Right cardiac atrium (tissue), 5 donors: Measurements from ENCODE around the gene GFI1B. TPM values are rescaled to one million over a fixed set of nuclear protein-coding genes. Genes with fewer than 3 reads are reported as not detected.
"Not testable (repeated sequence)": the region's sequence is repeated elsewhere in the genome, so short reads cannot be mapped to it uniquely, and the experiment has no call there.

Experiments
- ATAC-seq, 2 donors: fragments of 200-7000 bp; cut with Tn5 transposase; one replicate each; pipeline versions ENCODE4 v1.8.0 to v1.9.1; 2020; ENCODE audit warnings: moderate library complexity in 2 of 2, mild to moderate bottlenecking in 1 of 2
- DNase-seq, 3 donors: peaks; one replicate each; pipeline ENCODE4 v3.0.0-alpha.2; 2020
- H3K27ac ChIP-seq: one replicate; pipeline ENCODE4 v1.5.1; 2013; ENCODE audit warnings: mild to moderate bottlenecking, low read length, control low read depth, moderate library complexity
- H3K27me3 ChIP-seq: one replicate; pipeline ENCODE4 v1.6.1; 2013; ENCODE audit not compliant: control insufficient read depth, insufficient read depth
- H3K4me1 ChIP-seq: one replicate; pipeline ENCODE4 v1.6.1; 2013; ENCODE audit warnings: low read length; ENCODE audit not compliant: control insufficient read depth, insufficient read depth
- H3K4me3 ChIP-seq: one replicate; pipeline ENCODE4 v1.5.1; 2013; ENCODE audit warnings: low read length, control low read depth
- H3K9me3 ChIP-seq: one replicate; pipeline ENCODE4 v1.6.1; 2013; ENCODE audit warnings: low read length; ENCODE audit not compliant: control insufficient read depth
- WGBS: extraction: QIAGEN DNeasy Blood & Tissue Kit; methylation state at CpG from one replicate; pipeline ENCODE4 v1.1.7; 2013; 5-methylcytosine and 5-hydroxymethylcytosine counted together
- intact Hi-C, 4 donors: fragments of 100-400 bp; cut with DNase I; formaldehyde crosslinking; loops; one replicate each; pipeline versions ENCODE4 v1.11.0 to v1.14.0; 2022 to 2023
- polyA plus RNA-seq: library from polyadenylated mRNA; stranded (reverse); fragments of 200-250 nt; gene quantifications from one replicate; pipeline ENCODE4 v1.2.3, GENCODE V29; 2013
- total RNA-seq, 4 donors: library from RNA; stranded (reverse); fragmentation: NEBNext Ultra II Directional; extraction: Animal tissue kit (Norgen Biotek cat#: 25700); gene quantifications; one replicate each; pipeline ENCODE4 v1.2.1, GENCODE V29; 2021
- donor health status: healthy with polysubstance abuse.
- donor health status: DM: no; HTN: yes; CAD: no.
- donor health status: DM: no; HTN: no; CAD: no.
- donor health status: DM: no; HTN: yes; CAD: no; lungs with severe emphysema.
- donor health status: DM: yes; HTN: yes; CAD: no.

The GFI1B gene
- total and polyA plus RNA-seq, 5 donors = 0.16 to 0.56 (median 0.34) TPM

DNA sequence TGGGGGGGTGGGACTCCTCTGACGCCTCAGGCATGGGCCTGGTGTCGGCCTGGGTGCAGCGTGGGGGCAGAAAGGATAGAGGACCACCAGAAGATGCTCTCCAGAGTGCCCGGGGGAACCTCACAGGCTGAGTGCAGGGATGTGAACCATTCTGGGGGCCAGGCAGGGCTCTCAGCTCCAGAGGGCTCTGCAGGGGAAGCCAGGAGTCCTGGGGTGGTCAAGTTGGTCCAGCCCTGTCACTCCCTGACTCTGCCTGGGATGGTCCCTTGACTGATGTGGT lies 6.5 kb downstream of the GFI1B start:
- Histone ChIP-seq H3K27ac (no peak overlapping the region), H3K4me3 (no peak overlapping the region), H3K27me3 (no peaks in the 10 kb centered on the region), H3K9me3 (no peaks in the 10 kb centered on the region), H3K4me1 (peaks cover 2% of the 10 kb centered on the region)
- 30% methylated on average over 4 of the region's 4 CpGs for WGBS
- ATAC-seq = no peak
- intact Hi-C loops = no loop called here
- DNase-seq = no peak

DNA sequence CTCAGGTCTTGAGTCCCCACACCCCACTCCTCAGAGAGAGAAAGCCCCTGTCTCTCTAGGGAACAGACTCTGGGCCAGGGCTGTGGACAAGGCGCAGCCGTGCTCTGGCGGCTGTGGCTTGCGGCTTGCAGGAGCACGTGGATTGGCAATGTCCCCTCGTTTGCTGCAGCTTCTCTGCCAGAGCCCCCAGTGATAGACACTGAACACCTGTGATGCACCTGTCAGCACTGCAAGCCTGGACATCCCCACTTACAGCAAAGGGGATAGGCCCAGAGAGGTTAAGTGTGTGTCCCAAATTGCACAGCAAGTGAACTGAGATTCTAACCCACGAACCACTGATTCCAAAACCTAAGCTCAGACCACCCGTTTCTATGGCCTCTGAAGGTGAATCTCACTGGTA lies 7.0 kb downstream of the GFI1B start:
- Histone ChIP-seq H3K4me3 (no peak overlapping the region), H3K9me3 (no peaks in the 10 kb centered on the region), H3K4me1 (peaks cover 2% of the 10 kb centered on the region), H3K27me3 (no peaks in the 10 kb centered on the region), H3K27ac (no peak overlapping the region)
- 73% methylated on average over 8 of the region's 8 CpGs for WGBS
- DNase-seq (no peak), ATAC-seq (no peak)
- intact Hi-C loops = no loop called here

DNA sequence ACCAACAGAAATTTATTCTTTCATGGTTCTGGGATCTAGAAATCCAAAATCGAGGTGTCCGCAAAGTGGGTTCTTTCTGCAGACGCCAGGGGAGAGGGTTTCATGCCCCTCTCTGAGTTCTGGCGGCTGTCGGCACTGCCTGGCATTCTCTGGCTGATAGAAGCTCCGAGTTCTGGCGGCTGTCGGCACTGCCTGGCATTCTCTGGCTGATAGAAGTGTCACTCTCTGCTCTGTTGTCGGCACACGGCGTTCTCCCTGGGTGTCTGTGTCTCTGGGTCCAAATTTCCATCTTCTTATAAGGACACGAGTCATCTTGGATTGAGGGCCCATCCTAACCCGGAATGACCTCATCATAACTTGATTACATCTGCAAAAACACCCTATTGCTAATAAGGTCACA lies 7.6 kb downstream of the GFI1B start:
- intact Hi-C loops = no loop called here

DNA sequence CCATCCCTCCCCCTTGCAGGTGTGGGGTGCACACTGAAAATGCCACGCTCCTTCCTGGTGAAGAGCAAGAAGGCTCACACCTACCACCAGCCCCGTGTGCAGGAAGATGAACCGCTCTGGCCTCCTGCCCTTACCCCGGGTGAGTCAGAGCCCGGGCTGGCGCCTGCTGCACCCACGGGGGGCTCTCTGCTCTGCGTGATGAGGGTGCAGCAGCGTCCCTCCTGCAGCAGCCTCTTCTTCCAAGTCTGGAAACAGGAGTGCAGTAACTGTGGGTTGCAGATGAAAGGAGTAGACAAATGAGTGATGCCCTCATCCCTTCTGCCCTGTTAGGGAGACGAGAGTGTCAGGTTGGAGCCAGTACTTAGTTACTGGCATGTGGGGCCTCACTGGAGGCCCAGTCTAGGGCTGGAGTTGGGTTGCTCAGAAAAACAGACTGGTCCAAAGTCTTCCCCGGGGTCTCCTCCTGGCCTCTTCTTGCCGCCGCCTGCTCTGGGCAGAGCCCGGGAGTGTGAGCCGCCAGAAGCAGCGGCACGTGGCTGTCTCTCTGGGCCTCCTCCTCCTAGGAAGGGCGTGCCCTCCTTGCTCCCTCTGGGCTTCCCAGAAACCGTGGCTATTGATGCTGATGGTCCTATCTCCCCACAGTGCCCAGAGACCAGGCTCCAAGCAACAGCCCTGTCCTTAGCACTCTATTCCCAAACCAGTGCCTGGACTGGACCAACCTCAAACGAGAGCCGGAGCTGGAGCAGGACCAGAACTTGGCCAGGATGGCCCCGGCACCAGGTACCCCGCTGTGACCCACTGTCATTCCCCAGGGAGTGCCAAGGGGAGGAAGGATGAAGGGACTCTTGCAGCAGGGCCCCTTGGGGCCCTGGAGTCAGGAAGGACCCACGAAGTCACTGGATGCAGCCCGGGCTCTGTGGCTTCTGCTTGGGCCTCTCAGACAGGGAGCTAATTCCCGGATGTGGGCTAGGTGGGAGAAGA lies 8.4 kb downstream of the GFI1B start:
- no peak for DNase-seq
- no peak overlapping the region for H3K4me3 ChIP-seq
- H3K9me3 ChIP-seq = no peaks in the 10 kb centered on the region
- no peaks in the 10 kb centered on the region for H3K27me3 ChIP-seq
- H3K4me1 ChIP-seq = peaks cover 2% of the 10 kb centered on the region
- no peak overlapping the region for H3K27ac ChIP-seq
- ATAC-seq = peak in 1 of 2 donors; percentile 39
- WGBS = 50% methylated on average over 26 of the region's 26 CpGs
- intact Hi-C loops = no loop called here

More for the DNA sequence above, 7.6 kb downstream of the GFI1B start:
- Histone ChIP-seq H3K4me3 (no peak overlapping the region), H3K27ac (no peak overlapping the region), H3K4me1 (peaks cover 2% of the 10 kb centered on the region), H3K9me3 (no peaks in the 10 kb centered on the region), H3K27me3 (no peaks in the 10 kb centered on the region)
- ATAC-seq (peak; percentile 28 to 57), DNase-seq (peak in 1 of 3 donors; percentile 63)
- WGBS = 57% methylated on average over 13 of the region's 13 CpGs

DNA sequence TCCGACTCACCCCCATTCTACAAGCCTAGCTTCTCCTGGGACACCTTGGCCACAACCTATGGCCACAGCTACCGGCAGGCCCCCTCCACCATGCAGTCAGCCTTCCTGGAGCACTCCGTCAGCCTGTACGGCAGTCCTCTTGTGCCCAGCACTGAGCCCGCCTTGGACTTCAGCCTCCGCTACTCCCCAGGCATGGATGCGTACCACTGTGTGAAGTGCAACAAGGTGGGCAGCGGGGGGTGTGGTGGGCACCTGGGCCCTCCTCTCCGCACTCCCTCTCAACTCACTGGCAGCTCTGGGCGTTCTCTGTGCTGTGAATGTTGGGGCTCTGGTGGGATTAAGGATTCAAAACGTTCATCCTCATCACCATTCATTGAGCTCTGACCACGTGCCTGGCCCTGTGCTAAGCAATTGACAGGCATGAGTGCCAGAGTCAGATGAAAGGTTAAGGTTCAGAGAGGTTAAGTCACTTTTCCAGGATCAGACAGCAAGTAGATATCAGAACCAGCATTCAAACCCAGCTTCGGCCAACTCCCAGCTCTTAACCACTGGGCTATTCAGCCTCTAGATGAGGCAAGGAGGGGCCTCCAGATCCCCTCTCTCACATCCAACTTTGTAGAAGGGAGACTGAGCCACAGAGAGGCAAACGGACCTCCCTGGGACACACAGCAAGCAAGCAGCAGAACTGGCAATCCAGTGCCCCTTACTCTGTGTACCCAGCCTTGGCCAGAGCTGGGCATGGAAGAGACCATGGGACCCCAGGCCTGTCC lies 9.9 kb downstream of the GFI1B start:
- Histone ChIP-seq H3K27me3 (no peaks in the 10 kb centered on the region), H3K4me3 (no peak overlapping the region), H3K4me1 (no peaks in the 10 kb centered on the region), H3K9me3 (no peaks in the 10 kb centered on the region), H3K27ac (no peak overlapping the region)
- DNase-seq (no peak), ATAC-seq (no peak)
- intact Hi-C loops = no loop called here
- WGBS = 81% methylated on average over 14 of the region's 14 CpGs

DNA sequence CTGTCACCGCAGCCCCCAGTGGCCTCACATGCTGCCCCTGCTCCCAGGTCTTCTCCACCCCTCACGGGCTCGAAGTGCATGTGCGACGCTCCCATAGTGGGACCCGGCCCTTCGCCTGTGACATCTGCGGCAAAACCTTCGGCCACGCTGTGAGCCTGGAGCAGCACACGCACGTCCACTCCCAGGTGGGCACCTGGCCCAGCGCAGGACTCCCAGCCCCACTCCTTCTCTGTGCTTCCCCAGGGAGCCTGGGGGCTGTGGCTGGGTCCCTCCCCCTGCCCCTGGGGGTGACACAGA lies 10.5 kb downstream of the GFI1B start:
- 92% methylated on average over 13 of the region's 13 CpGs for WGBS
- Histone ChIP-seq H3K27ac (no peak overlapping the region), H3K9me3 (no peaks in the 10 kb centered on the region), H3K4me1 (no peaks in the 10 kb centered on the region), H3K27me3 (no peaks in the 10 kb centered on the region), H3K4me3 (no peak overlapping the region)
- DNase-seq (no peak), ATAC-seq (no peak)
- intact Hi-C loops = no loop called here

DNA sequence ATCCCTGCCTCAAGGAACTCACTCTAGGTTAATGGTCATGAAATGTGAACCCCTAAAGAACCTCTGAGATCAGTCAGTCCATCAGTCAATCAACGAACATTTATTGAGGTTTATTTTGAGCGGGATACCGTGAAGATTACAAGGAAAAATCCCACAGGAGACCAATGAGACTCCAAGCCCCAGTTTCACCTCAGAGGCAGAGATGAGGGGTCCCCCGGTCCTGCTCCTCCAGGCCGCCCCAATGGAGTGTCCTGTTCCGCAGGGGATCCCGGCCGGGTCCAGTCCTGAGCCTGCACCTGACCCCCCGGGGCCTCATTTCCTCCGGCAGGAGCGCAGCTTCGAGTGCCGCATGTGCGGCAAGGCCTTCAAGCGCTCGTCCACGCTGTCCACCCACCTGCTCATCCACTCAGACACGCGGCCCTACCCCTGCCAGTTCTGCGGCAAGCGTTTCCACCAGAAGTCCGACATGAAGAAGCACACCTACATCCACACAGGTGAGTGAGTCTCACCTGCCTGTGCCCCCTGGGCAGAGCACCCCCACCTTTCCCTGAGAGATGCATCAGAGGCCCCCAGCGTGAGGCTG lies 11.0 kb downstream of the GFI1B start:
- WGBS = 88% methylated on average over 23 of the region's 23 CpGs
- H3K27me3 ChIP-seq = no peaks in the 10 kb centered on the region

DNA sequence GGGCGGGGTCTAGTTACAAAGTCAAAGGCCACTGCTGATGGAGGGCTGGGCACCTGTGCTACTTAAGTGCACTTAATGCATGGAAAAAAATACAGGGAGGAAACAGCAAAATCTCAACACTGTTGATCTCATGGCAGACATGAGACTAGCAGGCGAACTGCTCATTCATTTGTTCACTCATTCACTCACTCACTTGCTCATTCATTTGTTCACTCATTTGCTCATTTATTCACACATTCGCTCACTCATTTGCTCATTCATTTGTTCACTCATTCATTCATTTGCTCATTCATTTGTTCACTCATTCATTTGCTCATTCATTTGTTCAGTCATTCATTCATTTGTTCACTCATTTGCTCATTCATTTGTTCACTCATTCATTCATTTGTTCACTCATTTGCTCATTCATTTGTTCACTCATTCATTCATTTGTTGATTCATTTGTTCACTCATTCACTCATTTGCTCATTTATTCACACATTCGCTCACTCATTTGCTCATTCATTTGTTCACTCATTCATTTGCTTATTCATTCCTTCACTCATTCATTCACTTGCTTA lies 11.6 kb downstream of the GFI1B start:
- H3K4me1 ChIP-seq = not testable (repeated sequence)

More for the DNA sequence above, 11.0 kb downstream of the GFI1B start:
- H3K4me3 ChIP-seq = no peak overlapping the region
- no peaks in the 10 kb centered on the region for H3K4me1 ChIP-seq
- DNase-seq (no peak), ATAC-seq (no peak)
- H3K27ac ChIP-seq = no peak overlapping the region
- intact Hi-C loops = no loop called here
- H3K9me3 ChIP-seq = no peaks in the 10 kb centered on the region

DNA sequence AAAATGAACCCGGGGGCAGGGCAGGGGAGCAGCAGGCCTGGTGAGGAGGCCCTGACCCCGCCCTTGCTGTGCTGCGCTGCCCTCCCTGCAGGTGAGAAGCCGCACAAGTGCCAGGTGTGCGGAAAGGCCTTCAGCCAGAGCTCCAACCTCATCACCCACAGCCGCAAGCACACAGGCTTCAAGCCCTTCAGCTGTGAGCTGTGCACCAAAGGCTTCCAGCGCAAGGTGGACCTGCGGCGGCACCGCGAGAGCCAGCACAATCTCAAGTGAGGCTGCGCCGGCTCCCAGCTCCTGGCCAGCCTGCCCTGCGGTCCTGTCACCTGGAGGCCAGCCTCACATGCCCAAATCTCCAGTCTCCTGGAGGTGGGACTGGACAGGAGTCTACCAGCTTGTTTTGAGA lies 12.3 kb downstream of the GFI1B start:
- 92% methylated on average over 14 of the region's 14 CpGs for WGBS
- Histone ChIP-seq H3K27me3 (no peaks in the 10 kb centered on the region), H3K4me1 (no peaks in the 10 kb centered on the region), H3K4me3 (no peak overlapping the region), H3K9me3 (no peaks in the 10 kb centered on the region), H3K27ac (no peak overlapping the region)
- intact Hi-C loops = no loop called here
- DNase-seq (no peak), ATAC-seq (no peak)

More for the DNA sequence above, 11.6 kb downstream of the GFI1B start:
- WGBS = 73% methylated on average over 4 of the region's 4 CpGs
- ATAC-seq, DNase-seq, H3K4me3 ChIP-seq, H3K9me3 ChIP-seq, intact Hi-C loops, H3K27me3 ChIP-seq, H3K27ac ChIP-seq: not testable (repeated sequence)

DNA sequence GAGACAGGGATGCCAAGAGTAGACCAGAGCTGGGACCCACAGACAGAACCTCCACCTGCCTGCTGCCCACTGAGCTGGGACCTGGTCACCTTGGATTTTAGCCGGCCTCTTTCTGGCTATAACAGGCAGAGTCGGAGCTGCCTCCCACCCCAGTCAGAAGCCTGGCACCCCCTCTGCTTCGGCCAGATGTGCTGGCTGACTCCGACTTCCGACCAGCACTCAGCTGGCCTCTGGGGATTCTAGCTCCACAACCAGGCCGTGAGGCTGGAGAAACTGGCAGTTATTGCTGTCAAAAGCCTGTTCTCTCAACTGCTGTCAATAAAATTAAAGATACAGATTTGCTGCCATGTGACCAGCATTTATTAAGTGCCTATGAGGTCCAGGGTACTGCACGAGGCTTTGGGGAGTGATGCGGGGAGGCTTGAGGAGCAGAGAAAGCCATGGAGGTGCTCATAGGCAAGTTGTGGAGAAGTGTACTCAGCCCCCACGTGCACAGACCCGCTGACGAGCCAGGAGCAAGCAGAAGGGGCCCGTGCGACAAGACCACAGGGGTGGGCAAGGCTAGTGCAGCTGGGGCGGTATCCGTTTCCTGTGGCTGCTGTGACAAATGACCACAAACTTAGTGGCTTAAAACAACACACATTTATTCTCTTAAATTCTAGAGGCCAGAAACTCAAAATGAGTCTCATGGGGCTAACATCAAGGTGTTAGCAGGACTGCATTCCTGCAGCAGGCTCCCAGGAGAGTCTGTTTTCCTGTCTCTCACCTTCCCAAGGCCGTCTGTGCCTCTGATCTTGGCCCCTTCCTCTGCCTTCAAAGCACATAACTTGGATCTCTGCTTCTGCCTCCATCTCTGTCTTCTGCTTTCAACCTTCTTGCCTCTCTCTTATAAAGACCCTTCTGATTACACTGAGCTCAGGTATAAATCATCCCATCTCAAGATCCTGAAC lies 13.1 kb downstream of the GFI1B start:
- intact Hi-C loops = no loop called here
- no peak overlapping the region for H3K27ac ChIP-seq
- no peak for ATAC-seq

More for the DNA sequence above, 13.1 kb downstream of the GFI1B start:
- Histone ChIP-seq H3K27me3 (no peaks in the 10 kb centered on the region), H3K9me3 (no peaks in the 10 kb centered on the region), H3K4me1 (no peaks in the 10 kb centered on the region), H3K4me3 (no peak overlapping the region)
- DNase-seq = no peak
- 38% methylated on average over 16 of the region's 16 CpGs for WGBS
